ENCODE measurements around the gene RHBDD2.

DNA sequence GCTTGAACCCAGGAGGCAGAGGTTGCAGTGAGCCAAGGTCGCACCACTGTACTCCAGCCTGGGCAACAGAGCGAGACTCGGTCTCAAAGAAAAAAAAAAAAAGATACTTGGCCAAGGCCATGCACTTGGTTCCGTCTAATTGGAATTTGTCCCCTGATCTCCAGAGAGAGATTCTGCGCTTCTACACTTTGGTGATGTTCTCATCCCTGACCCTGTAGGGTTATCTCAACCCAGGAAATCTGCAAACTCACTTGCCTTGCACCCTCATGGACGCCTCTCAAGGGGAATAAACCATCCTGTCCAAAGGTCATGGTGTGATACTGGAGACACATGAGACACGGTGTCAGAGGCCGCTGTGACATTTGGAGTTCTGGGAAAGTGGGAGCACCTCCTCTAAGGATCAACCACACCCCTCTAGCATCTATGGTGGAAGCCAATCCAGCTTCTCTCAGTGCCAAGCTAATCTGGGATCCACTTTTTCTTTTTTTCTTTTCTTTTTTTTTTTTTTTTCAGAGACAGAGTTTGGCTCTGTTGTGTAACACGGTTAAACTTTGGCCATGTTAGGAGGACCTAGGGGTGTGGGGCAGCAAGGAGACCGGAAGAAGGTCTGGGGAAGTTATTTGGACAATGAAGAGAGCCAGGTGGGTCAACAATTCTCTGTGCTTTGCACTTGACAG lies 28.3 kb downstream of the RHBDD2 start:
- TF ChIP-seq, protein P1, sequence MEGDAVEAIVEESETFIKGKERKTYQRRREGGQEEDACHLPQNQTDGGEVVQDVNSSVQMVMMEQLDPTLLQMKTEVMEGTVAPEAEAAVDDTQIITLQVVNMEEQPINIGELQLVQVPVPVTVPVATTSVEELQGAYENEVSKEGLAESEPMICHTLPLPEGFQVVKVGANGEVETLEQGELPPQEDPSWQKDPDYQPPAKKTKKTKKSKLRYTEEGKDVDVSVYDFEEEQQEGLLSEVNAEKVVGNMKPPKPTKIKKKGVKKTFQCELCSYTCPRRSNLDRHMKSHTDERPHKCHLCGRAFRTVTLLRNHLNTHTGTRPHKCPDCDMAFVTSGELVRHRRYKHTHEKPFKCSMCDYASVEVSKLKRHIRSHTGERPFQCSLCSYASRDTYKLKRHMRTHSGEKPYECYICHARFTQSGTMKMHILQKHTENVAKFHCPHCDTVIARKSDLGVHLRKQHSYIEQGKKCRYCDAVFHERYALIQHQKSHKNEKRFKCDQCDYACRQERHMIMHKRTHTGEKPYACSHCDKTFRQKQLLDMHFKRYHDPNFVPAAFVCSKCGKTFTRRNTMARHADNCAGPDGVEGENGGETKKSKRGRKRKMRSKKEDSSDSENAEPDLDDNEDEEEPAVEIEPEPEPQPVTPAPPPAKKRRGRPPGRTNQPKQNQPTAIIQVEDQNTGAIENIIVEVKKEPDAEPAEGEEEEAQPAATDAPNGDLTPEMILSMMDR (IDR thresholded peaks at IDR 0.05), result no peak
- TF ChIP-seq POLR2A (IDR thresholded peaks at IDR 0.05), result no peak
